ENCODE results near the gene PRSS16.

- TF ChIP-seq CTCF (IDR thresholded peaks at IDR 0.05) (no peak), POLR2A (IDR thresholded peaks at IDR 0.05) (no peak)
These were observed 12.9 kb upstream of the PRSS16 start for GRCh38 chr6:27234576-27234975.

All from thyroid gland (tissue), 4 donors.